Measurements from ENCODE around the gene CHST11. TPM values are rescaled to one million over a fixed set of nuclear protein-coding genes. Genes with fewer than 3 reads are reported as not detected.
"Not testable (repeated sequence)": the region's sequence is repeated elsewhere in the genome, so short reads cannot be mapped to it uniquely, and the experiment has no call there.

The CHST11 gene
- total RNA-seq, 2 donors from 2014 or later, result 2.9 to 4.9 TPM

GRCh38 chr12:104562763-104563162 is 106.0 kb downstream of the CHST11 start:
- H3K27ac ChIP-seq, result no peak overlapping the region
- no peak for DNase-seq
- no peak overlapping the region for H3K9ac ChIP-seq (ENCODE audit: low read depth in 2 of 2, low read length in 2 of 2)
- no peaks in the 10 kb centered on the region for H3K9me3 ChIP-seq
- H3K36me3 ChIP-seq, result no peaks in the 10 kb centered on the region
- H3K4me3 ChIP-seq, result no peak overlapping the region
- TF ChIP-seq CTCF (IDR thresholded peaks at IDR 0.05), result no peak
- no peaks in the 10 kb centered on the region for H3K4me1 ChIP-seq
- H3K27me3 ChIP-seq, result no peaks in the 10 kb centered on the region
- intact Hi-C loops (cut with DNase I), result no loop called here

- intact Hi-C loops (cut with DNase I); H3K27me3 ChIP-seq; DNase-seq; H3K9me3 ChIP-seq; H3K27ac ChIP-seq; H3K4me3 ChIP-seq; H3K4me1 ChIP-seq; H3K36me3 ChIP-seq; H3K9ac ChIP-seq (ENCODE audit: low read depth in 2 of 2, low read length in 2 of 2): not testable (repeated sequence)
These were observed 107.9 kb downstream of the CHST11 start for GRCh38 chr12:104564662-104565061.

GRCh38 chr12:104565606-104566243 is 109.0 kb downstream of the CHST11 start:
- Histone ChIP-seq H3K27me3 (no peaks in the 10 kb centered on the region), H3K4me1 (no peaks in the 10 kb centered on the region), H3K27ac (no peak overlapping the region), H3K4me3 (no peak overlapping the region), H3K36me3 (no peaks in the 10 kb centered on the region), H3K9ac (ENCODE audit: low read depth in 2 of 2, low read length in 2 of 2) (no peak overlapping the region), H3K9me3 (no peaks in the 10 kb centered on the region)
- intact Hi-C loops (cut with DNase I), result no loop called here
- TF ChIP-seq CTCF (IDR thresholded peaks at IDR 0.05), result no peak
- DNase-seq, result no peak

- Histone ChIP-seq H3K4me3 (no peak overlapping the region), H3K27ac (no peak overlapping the region), H3K9me3 (no peaks in the 10 kb centered on the region), H3K36me3 (no peaks in the 10 kb centered on the region), H3K4me1 (no peaks in the 10 kb centered on the region), H3K27me3 (no peaks in the 10 kb centered on the region), H3K9ac (ENCODE audit: low read depth in 2 of 2, low read length in 2 of 2) (no peak overlapping the region)
- TF ChIP-seq CTCF (IDR thresholded peaks at IDR 0.05), result no peak
- intact Hi-C loops (cut with DNase I), result no loop called here
- DNase-seq, result no peak
These were observed 109.7 kb downstream of the CHST11 start for GRCh38 chr12:104566244-104566993.

GRCh38 chr12:104567832-104568486 is 111.2 kb downstream of the CHST11 start:
- no peaks in the 10 kb centered on the region for H3K9me3 ChIP-seq
- no peaks in the 10 kb centered on the region for H3K36me3 ChIP-seq
- no peak for DNase-seq
- no peak overlapping the region for H3K27ac ChIP-seq
- intact Hi-C loops (cut with DNase I), result no loop called here
- no peak overlapping the region for H3K9ac ChIP-seq (ENCODE audit: low read depth in 2 of 2, low read length in 2 of 2)
- no peak overlapping the region for H3K4me3 ChIP-seq
- H3K4me1 ChIP-seq, result no peaks in the 10 kb centered on the region
- no peak for TF ChIP-seq CTCF (IDR thresholded peaks at IDR 0.05)
- no peaks in the 10 kb centered on the region for H3K27me3 ChIP-seq

GRCh38 chr12:104568487-104568868 is 111.7 kb downstream of the CHST11 start:
- H3K27ac ChIP-seq, result no peak overlapping the region
- H3K36me3 ChIP-seq, result no peaks in the 10 kb centered on the region
- TF ChIP-seq CTCF (IDR thresholded peaks at IDR 0.05), result no peak
- H3K4me1 ChIP-seq, result no peaks in the 10 kb centered on the region
- no peaks in the 10 kb centered on the region for H3K9me3 ChIP-seq
- no peaks in the 10 kb centered on the region for H3K27me3 ChIP-seq
- intact Hi-C loops (cut with DNase I), result no loop called here
- no peak for DNase-seq
- no peak overlapping the region for H3K9ac ChIP-seq (ENCODE audit: low read depth in 2 of 2, low read length in 2 of 2)
- no peak overlapping the region for H3K4me3 ChIP-seq
